Esophagus (tissue), 2 donors: Measurements from ENCODE around the gene TESMIN. TPM values are rescaled to one million over a fixed set of nuclear protein-coding genes. Genes with fewer than 3 reads are reported as not detected.

Source experiments
- H3K27ac ChIP-seq, 2 donors: one replicate each; pipeline ENCODE4 v1.5.1; 2013; ENCODE audit warnings: low read depth in 2 of 2, mild to moderate bottlenecking in 2 of 2, inconsistent platforms in 1 of 2, low read length in 1 of 2, moderate library complexity in 1 of 2
- H3K27me3 ChIP-seq, 2 donors: one replicate each; pipeline ENCODE4 v1.6.1; 2013; ENCODE audit warnings: low read length in 2 of 2, control low read depth in 1 of 2, mild to moderate bottlenecking in 1 of 2; ENCODE audit not compliant: insufficient read depth in 2 of 2, control insufficient read depth in 1 of 2
- H3K36me3 ChIP-seq, 2 donors: one replicate each; pipeline ENCODE4 v1.6.1; 2013; ENCODE audit warnings: low read length in 1 of 2; ENCODE audit not compliant: control insufficient read depth in 2 of 2, insufficient read depth in 2 of 2
- H3K4me1 ChIP-seq, 2 donors: one replicate each; pipeline ENCODE4 v1.6.1; 2013; ENCODE audit warnings: low read length in 1 of 2; ENCODE audit not compliant: control insufficient read depth in 2 of 2, insufficient read depth in 2 of 2
- H3K4me3 ChIP-seq, 2 donors: one replicate each; pipeline ENCODE4 v1.5.1; 2013; ENCODE audit warnings: low read length in 2 of 2, mild to moderate bottlenecking in 2 of 2, low read depth in 1 of 2, moderate library complexity in 1 of 2
- H3K9me3 ChIP-seq, 2 donors: one replicate each; pipeline ENCODE4 v1.6.1; 2013; ENCODE audit warnings: mild to moderate bottlenecking in 2 of 2, low read depth in 1 of 2, low read length in 1 of 2, moderate library complexity in 1 of 2; ENCODE audit not compliant: control insufficient read depth in 2 of 2, insufficient read depth in 1 of 2
- WGBS, 2 donors: extraction: QIAGEN DNeasy Blood & Tissue Kit; methylation state at CpG; one replicate each; pipeline ENCODE4 v1.1.7; 2013; 5-methylcytosine and 5-hydroxymethylcytosine counted together
- polyA plus RNA-seq, 2 donors: library from polyadenylated mRNA; stranded (reverse); fragments of 200-250 nt; gene quantifications; one replicate each; pipeline ENCODE4 v1.2.3, GENCODE V29; 2013
- donor health status: healthy with polysubstance abuse.
- donor health status: Bipolar disorder and iron deficiency.

The TESMIN gene
- polyA plus RNA-seq, 2 donors: 3.0 to 3.7 TPM

GRCh38 chr11:68763926-68764657 lies 12.8 kb upstream of the TESMIN start:
- Histone ChIP-seq H3K4me3 (no peak overlapping the region), H3K4me1 (no peaks in the 10 kb centered on the region), H3K27ac (no peak overlapping the region), H3K27me3 (no peaks in the 10 kb centered on the region), H3K36me3 (peaks cover 6 to 20% of the 10 kb centered on the region in 2 donors), H3K9me3 (no peaks in the 10 kb centered on the region)
- WGBS, 2 donors: 89 to 94% methylated on average over 14 of the region's 14 CpGs

GRCh38 chr11:68763181-68763721 lies 11.9 kb upstream of the TESMIN start:
- Histone ChIP-seq H3K4me3 (no peak overlapping the region), H3K9me3 (no peaks in the 10 kb centered on the region), H3K36me3 (peaks cover 3 to 21% of the 10 kb centered on the region in 2 donors), H3K4me1 (no peaks in the 10 kb centered on the region), H3K27ac (no peak overlapping the region), H3K27me3 (no peaks in the 10 kb centered on the region)
- WGBS, 2 donors: 70 to 82% methylated on average over 10 of the region's 10 CpGs

- H3K27ac ChIP-seq: no peak overlapping the region
- H3K4me1 ChIP-seq: no peaks in the 10 kb centered on the region
- H3K9me3 ChIP-seq: no peaks in the 10 kb centered on the region
- H3K27me3 ChIP-seq: no peaks in the 10 kb centered on the region
- H3K4me3 ChIP-seq: no peak overlapping the region
- peaks cover 3 to 23% of the 10 kb centered on the region in 2 donors for H3K36me3 ChIP-seq
- WGBS, 2 donors: 87 to 90% methylated on average over 15 of the region's 15 CpGs
Observed at GRCh38 chr11:68762481-68762880, 11.2 kb upstream of the TESMIN start.

- Histone ChIP-seq H3K4me1 (no peaks in the 10 kb centered on the region), H3K27ac (no peak overlapping the region), H3K27me3 (no peaks in the 10 kb centered on the region), H3K4me3 (no peak overlapping the region), H3K9me3 (no peaks in the 10 kb centered on the region), H3K36me3 (peaks cover 3 to 28% of the 10 kb centered on the region in 2 donors)
- WGBS, 2 donors: 80 to 82% methylated on average over 12 of the region's 12 CpGs
Observed at GRCh38 chr11:68761801-68762200, 10.5 kb upstream of the TESMIN start.

GRCh38 chr11:68759991-68760390 lies 8.7 kb upstream of the TESMIN start:
- no peaks in the 10 kb centered on the region for H3K4me1 ChIP-seq
- no peaks in the 10 kb centered on the region for H3K9me3 ChIP-seq
- H3K36me3 ChIP-seq: peaks cover 3 to 34% of the 10 kb centered on the region in 2 donors
- H3K27ac ChIP-seq: no peak overlapping the region
- 87 to 97% methylated on average over 15 of the region's 15 CpGs for WGBS, 2 donors
- no peak overlapping the region for H3K4me3 ChIP-seq
- no peaks in the 10 kb centered on the region for H3K27me3 ChIP-seq

GRCh38 chr11:68757711-68758110 lies 6.4 kb upstream of the TESMIN start:
- Histone ChIP-seq H3K36me3 (peaks cover 3 to 29% of the 10 kb centered on the region in 2 donors), H3K4me1 (no peaks in the 10 kb centered on the region), H3K27ac (no peak overlapping the region), H3K27me3 (no peaks in the 10 kb centered on the region), H3K4me3 (no peak overlapping the region), H3K9me3 (no peaks in the 10 kb centered on the region)
- 79 to 80% methylated on average over 8 of the region's 8 CpGs for WGBS, 2 donors

GRCh38 chr11:68756171-68756766 lies 4.9 kb upstream of the TESMIN start:
- Histone ChIP-seq H3K36me3 (peaks cover 3 to 20% of the 10 kb centered on the region in 2 donors), H3K27ac (no peak overlapping the region), H3K4me1 (peaks cover 0 to 2% of the 10 kb centered on the region in 2 donors), H3K27me3 (no peaks in the 10 kb centered on the region), H3K9me3 (no peaks in the 10 kb centered on the region), H3K4me3 (no peak overlapping the region)
- 88 to 90% methylated on average over 12 of the region's 12 CpGs for WGBS, 2 donors

GRCh38 chr11:68753300-68753699 lies 2.0 kb upstream of the TESMIN start:
- no peak overlapping the region for H3K4me3 ChIP-seq
- no peaks in the 10 kb centered on the region for H3K27me3 ChIP-seq
- H3K27ac ChIP-seq: no peak overlapping the region
- peaks cover 0 to 13% of the 10 kb centered on the region in 2 donors for H3K36me3 ChIP-seq
- WGBS, 2 donors: 72 to 82% methylated on average over 9 of the region's 9 CpGs
- no peaks in the 10 kb centered on the region for H3K9me3 ChIP-seq
- H3K4me1 ChIP-seq: peaks cover 0 to 2% of the 10 kb centered on the region in 2 donors

- H3K36me3 ChIP-seq: peaks cover 0 to 4% of the 10 kb centered on the region in 2 donors
- 0 to 8% methylated on average over 8 to 18 of the region's 22 CpGs for WGBS, 2 donors
- no peak overlapping the region for H3K27ac ChIP-seq
- no peaks in the 10 kb centered on the region for H3K9me3 ChIP-seq
- peaks cover 0 to 2% of the 10 kb centered on the region in 2 donors for H3K4me1 ChIP-seq
- peak overlapping the region; percentile 53 to 62 for H3K4me3 ChIP-seq
- H3K27me3 ChIP-seq: no peaks in the 10 kb centered on the region
Observed at GRCh38 chr11:68751004-68751325, 355 bp downstream of the TESMIN start.
